ENCODE measurements around the gene NELFCD. TPM values are rescaled to one million over a fixed set of nuclear protein-coding genes. Genes with fewer than 3 reads are reported as not detected.

The NELFCD gene
- polyA plus RNA-seq, 1 donor (not counting 4 experiments of a cell fraction or from before 2014, with no cell fraction given) = 68.5 TPM

DNA sequence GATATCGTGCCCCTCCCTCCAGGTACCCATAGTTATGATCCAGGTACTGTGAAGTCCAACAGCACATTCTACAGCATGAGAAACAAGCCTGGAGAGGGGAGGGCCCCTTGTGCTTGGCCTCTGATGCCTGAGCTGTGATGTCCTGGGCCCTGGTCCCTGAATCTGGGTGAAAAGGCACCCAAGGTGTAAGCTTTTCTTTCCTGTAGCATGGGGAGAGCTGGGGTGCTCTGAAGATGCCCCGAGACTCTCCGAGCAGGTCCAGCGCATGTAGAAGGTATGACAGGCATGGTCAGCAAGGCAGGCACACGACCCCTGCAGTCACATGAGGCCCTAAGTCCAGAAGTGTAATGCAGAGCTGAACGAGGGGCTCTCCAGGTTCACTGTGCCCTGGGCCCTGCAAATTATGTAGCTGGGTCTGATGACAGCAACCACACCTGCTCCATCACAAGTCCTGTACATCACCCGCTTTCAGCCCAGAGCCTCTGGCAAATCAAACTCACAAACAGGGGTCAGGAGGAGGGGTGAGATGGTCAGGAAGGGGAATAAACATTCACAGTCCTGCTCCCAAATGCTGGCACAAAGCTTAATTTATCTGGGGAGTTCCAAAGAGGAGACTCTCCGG, 27.8 kb downstream of the NELFCD start:
- Histone ChIP-seq H2AFZ (ENCODE audit: control insufficient read depth, low read length) (no peak overlapping the region), H3K27ac (ENCODE audit: control insufficient read depth, insufficient read depth, low read length) (no peak overlapping the region), H3K4me2 (ENCODE audit: control insufficient read depth, extremely low read depth, insufficient read depth, low read depth, low read length) (no peak overlapping the region), H3K9me1 (ENCODE audit: control insufficient read depth, extremely low read depth, insufficient read depth, low read length) (no peaks in the 10 kb centered on the region), H3K79me2 (ENCODE audit: control insufficient read depth, insufficient read depth, low read length) (peaks cover 13% of the 10 kb centered on the region), H3K4me3 (ENCODE audit: control insufficient read depth in 2 of 3, extremely low read depth in 1 of 3, insufficient read depth in 2 of 3, low read depth in 1 of 3, low read length in 3 of 3) (no peak overlapping the region), H3K36me3 (ENCODE audit: control insufficient read depth in 2 of 2, extremely low read depth in 1 of 2, insufficient read depth in 2 of 2, low read length in 2 of 2) (peaks cover 0 to 3% of the 10 kb centered on the region in 2 experiments), H3K9ac (ENCODE audit: control insufficient read depth, extremely low read depth, insufficient read depth, low read length) (no peak overlapping the region), H4K20me1 (ENCODE audit: control insufficient read depth, extremely low read depth, insufficient read depth, low read length) (no peaks in the 10 kb centered on the region), H3K27me3 (ENCODE audit: control insufficient read depth, extremely low read depth, insufficient read depth, low read length) (no peaks in the 10 kb centered on the region), H3K4me1 (ENCODE audit: control insufficient read depth, extremely low read depth, insufficient read depth, low read length) (peaks cover 36% of the 10 kb centered on the region), H3K9me3 (ENCODE audit: control insufficient read depth, low read depth, low read length) (no peaks in the 10 kb centered on the region)
- no peak for DNase-seq (ENCODE audit: low read depth, low spot score)
- no peak for TF ChIP-seq EZH2 (IDR thresholded peaks at IDR 0.05; ENCODE audit: low read length)
- TF ChIP-seq, protein P1, sequence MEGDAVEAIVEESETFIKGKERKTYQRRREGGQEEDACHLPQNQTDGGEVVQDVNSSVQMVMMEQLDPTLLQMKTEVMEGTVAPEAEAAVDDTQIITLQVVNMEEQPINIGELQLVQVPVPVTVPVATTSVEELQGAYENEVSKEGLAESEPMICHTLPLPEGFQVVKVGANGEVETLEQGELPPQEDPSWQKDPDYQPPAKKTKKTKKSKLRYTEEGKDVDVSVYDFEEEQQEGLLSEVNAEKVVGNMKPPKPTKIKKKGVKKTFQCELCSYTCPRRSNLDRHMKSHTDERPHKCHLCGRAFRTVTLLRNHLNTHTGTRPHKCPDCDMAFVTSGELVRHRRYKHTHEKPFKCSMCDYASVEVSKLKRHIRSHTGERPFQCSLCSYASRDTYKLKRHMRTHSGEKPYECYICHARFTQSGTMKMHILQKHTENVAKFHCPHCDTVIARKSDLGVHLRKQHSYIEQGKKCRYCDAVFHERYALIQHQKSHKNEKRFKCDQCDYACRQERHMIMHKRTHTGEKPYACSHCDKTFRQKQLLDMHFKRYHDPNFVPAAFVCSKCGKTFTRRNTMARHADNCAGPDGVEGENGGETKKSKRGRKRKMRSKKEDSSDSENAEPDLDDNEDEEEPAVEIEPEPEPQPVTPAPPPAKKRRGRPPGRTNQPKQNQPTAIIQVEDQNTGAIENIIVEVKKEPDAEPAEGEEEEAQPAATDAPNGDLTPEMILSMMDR (optimal IDR thresholded peaks at IDR 0.05 in 1 of 3, IDR thresholded peaks at IDR 0.05 in 1 of 3, conservative IDR thresholded peaks at IDR 0.05 in 1 of 3; ENCODE audit: extremely low read depth in 1 of 3, insufficient read depth in 2 of 3, low read length in 3 of 3) = no peak
- FAIRE-seq = no peak
- dilution Hi-C loops (cut with MboI; ENCODE audit: extremely low pct_ligation_motif_present, low sequenced_read_pairs) = no loop called here

DNA sequence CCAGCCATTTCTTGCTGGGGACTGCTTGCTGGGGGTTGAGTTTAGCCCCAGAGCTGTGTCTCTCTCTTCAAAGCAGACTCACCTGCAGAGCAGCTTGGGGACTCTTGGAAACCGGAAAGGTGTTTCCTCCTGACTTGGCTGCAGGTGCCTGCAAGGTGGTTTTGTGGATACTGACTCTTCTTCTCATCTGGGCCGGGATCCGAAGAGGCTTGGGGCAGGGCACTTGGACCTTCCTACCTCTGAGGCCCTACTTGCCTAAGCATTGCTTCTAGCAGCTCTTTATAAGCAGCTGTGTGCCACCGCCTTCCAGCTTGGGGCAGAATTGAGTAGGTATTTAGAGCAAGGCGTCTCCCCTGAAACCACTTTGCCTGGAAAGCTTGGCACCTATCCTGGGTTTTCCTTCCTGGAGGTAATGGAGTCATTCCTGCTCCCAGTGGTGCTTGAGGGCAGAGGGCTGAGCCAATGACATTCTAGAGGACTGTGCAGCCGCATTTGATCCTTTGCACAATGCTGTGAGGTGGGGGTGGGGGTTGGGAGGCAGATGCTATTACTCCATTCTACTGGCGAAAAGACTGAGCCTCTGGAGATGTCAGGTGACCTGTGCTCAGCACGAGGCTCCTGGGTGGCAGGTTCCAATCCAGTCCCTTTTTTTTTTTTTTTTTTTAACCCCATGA, 29.4 kb downstream of the NELFCD start:
- no peaks in the 10 kb centered on the region for H4K20me1 ChIP-seq (ENCODE audit: control insufficient read depth, extremely low read depth, insufficient read depth, low read length)
- dilution Hi-C loops (cut with MboI; ENCODE audit: extremely low pct_ligation_motif_present, low sequenced_read_pairs) = no loop called here
- FAIRE-seq (peak; percentile 44), DNase-seq (ENCODE audit: low read depth, low spot score) (peak; percentile 45)
- peaks cover 32% of the 10 kb centered on the region for H3K4me1 ChIP-seq (ENCODE audit: control insufficient read depth, extremely low read depth, insufficient read depth, low read length)
- no peaks in the 10 kb centered on the region for H3K36me3 ChIP-seq (ENCODE audit: control insufficient read depth in 2 of 2, extremely low read depth in 1 of 2, insufficient read depth in 2 of 2, low read length in 2 of 2)
- peak overlapping the region in 1 of 3 experiments; percentile 39 for H3K4me3 ChIP-seq (ENCODE audit: control insufficient read depth in 2 of 3, extremely low read depth in 1 of 3, insufficient read depth in 2 of 3, low read depth in 1 of 3, low read length in 3 of 3)
- no peak overlapping the region for H3K9ac ChIP-seq (ENCODE audit: control insufficient read depth, extremely low read depth, insufficient read depth, low read length)
- H3K9me3 ChIP-seq (ENCODE audit: control insufficient read depth, low read depth, low read length) = no peaks in the 10 kb centered on the region
- H3K9me1 ChIP-seq (ENCODE audit: control insufficient read depth, extremely low read depth, insufficient read depth, low read length) = no peaks in the 10 kb centered on the region
- peaks cover 11% of the 10 kb centered on the region for H3K79me2 ChIP-seq (ENCODE audit: control insufficient read depth, insufficient read depth, low read length)
- peak overlapping the region; percentile 81 for H3K27ac ChIP-seq (ENCODE audit: control insufficient read depth, insufficient read depth, low read length)
- no peaks in the 10 kb centered on the region for H3K27me3 ChIP-seq (ENCODE audit: control insufficient read depth, extremely low read depth, insufficient read depth, low read length)
- TF ChIP-seq EZH2 (IDR thresholded peaks at IDR 0.05; ENCODE audit: low read length) = no peak
- TF ChIP-seq, protein P1 (optimal IDR thresholded peaks at IDR 0.05 in 1 of 3, IDR thresholded peaks at IDR 0.05 in 1 of 3, conservative IDR thresholded peaks at IDR 0.05 in 1 of 3; ENCODE audit: extremely low read depth in 1 of 3, insufficient read depth in 2 of 3, low read length in 3 of 3) = peak in 1 of 3 experiments; percentile 15
- H2AFZ ChIP-seq (ENCODE audit: control insufficient read depth, low read length) = no peak overlapping the region
- peak overlapping the region; percentile 81 for H3K4me2 ChIP-seq (ENCODE audit: control insufficient read depth, extremely low read depth, insufficient read depth, low read depth, low read length)

All from keratinocyte (primary cell).